ENCODE results near the gene RFPL4A. TPM values are rescaled to one million over a fixed set of nuclear protein-coding genes. Genes with fewer than 3 reads are reported as not detected.
"Not testable (repeated sequence)": the region's sequence is repeated elsewhere in the genome, so short reads cannot be mapped to it uniquely, and the experiment has no call there.

RFPL4A gene
- total RNA-seq = not detected
- long read RNA-seq = 0 reads

- ATAC-seq (ENCODE audit: poor library complexity); DNase-seq; intact Hi-C loops (cut with DNase I): not testable (repeated sequence)
These were observed at the start of gene RFPL4A for GRCh38 chr19:55758797-55759196. Gene RFPL4A (plus strand): TSS chr19:55759097. CDS start chr19:55761801, 2,704 bp downstream.

GRCh38 chr19:55711719-55712118 lies 47.2 kb upstream of the RFPL4A start:
- DNase-seq (no peak), ATAC-seq (ENCODE audit: poor library complexity) (no peak)
- intact Hi-C loops (cut with DNase I) = no loop called here

GRCh38 chr19:55712804-55713631 lies 45.9 kb upstream of the RFPL4A start:
- ATAC-seq (ENCODE audit: poor library complexity) = no peak
- no peak for DNase-seq
- intact Hi-C loops (cut with DNase I) = no loop called here

GRCh38 chr19:55716531-55716930 lies 42.4 kb upstream of the RFPL4A start:
- DNase-seq = no peak
- ATAC-seq (ENCODE audit: poor library complexity) = no peak
- intact Hi-C loops (cut with DNase I) = no loop called here

- intact Hi-C loops (cut with DNase I) = no loop called here
- DNase-seq = no peak
- no peak for ATAC-seq (ENCODE audit: poor library complexity)
These were observed 41.6 kb upstream of the RFPL4A start for GRCh38 chr19:55717251-55717650.

GRCh38 chr19:55717879-55718711 lies 40.8 kb upstream of the RFPL4A start:
- intact Hi-C loops (cut with DNase I); DNase-seq; ATAC-seq (ENCODE audit: poor library complexity): not testable (repeated sequence)

- ATAC-seq (ENCODE audit: poor library complexity) = no peak
- no peak for DNase-seq
- intact Hi-C loops (cut with DNase I) = no loop called here
These were observed 38.6 kb upstream of the RFPL4A start for GRCh38 chr19:55720214-55720746.

GRCh38 chr19:55720801-55721200 lies 38.1 kb upstream of the RFPL4A start:
- DNase-seq (no peak), ATAC-seq (ENCODE audit: poor library complexity) (no peak)
- intact Hi-C loops (cut with DNase I) = no loop called here

- DNase-seq = no peak
- no peak for ATAC-seq (ENCODE audit: poor library complexity)
- intact Hi-C loops (cut with DNase I) = no loop called here
These were observed 35.4 kb upstream of the RFPL4A start for GRCh38 chr19:55723491-55723890.

- ATAC-seq (ENCODE audit: poor library complexity); intact Hi-C loops (cut with DNase I); DNase-seq: not testable (repeated sequence)
These were observed 28.5 kb upstream of the RFPL4A start for GRCh38 chr19:55730378-55730777.

GRCh38 chr19:55738302-55738701 lies 20.6 kb upstream of the RFPL4A start, which contains the start of gene NLRP9:
Gene NLRP9 (minus strand): TSS chr19:55738402. CDS start chr19:55738374, 28 bp downstream.
- ATAC-seq (ENCODE audit: poor library complexity) (no peak), DNase-seq (no peak)
- intact Hi-C loops (cut with DNase I) = no loop called here

GRCh38 chr19:55750715-55751114 lies 8.2 kb upstream of the RFPL4A start:
- DNase-seq (no peak), ATAC-seq (ENCODE audit: poor library complexity) (no peak)
- intact Hi-C loops (cut with DNase I) = no loop called here

GRCh38 chr19:55753401-55753800 lies 5.5 kb upstream of the RFPL4A start:
- no peak for ATAC-seq (ENCODE audit: poor library complexity)
- no peak for DNase-seq
- intact Hi-C loops (cut with DNase I) = no loop called here

- intact Hi-C loops (cut with DNase I); DNase-seq; ATAC-seq (ENCODE audit: poor library complexity): not testable (repeated sequence)
These were observed 2.1 kb upstream of the RFPL4A start for GRCh38 chr19:55756808-55757207.

- DNase-seq (no peak), ATAC-seq (ENCODE audit: poor library complexity) (no peak)
- intact Hi-C loops (cut with DNase I) = no loop called here
These were observed 7.6 kb downstream of the RFPL4A start for GRCh38 chr19:55766466-55766865.

GRCh38 chr19:55768818-55769217 lies 9.9 kb downstream of the RFPL4A start, which contains the start of gene RFPL4AL1:
Gene RFPL4AL1 (plus strand): TSS chr19:55769118. CDS start chr19:55771805, 2,687 bp downstream.
- DNase-seq; intact Hi-C loops (cut with DNase I); ATAC-seq (ENCODE audit: poor library complexity): not testable (repeated sequence)

GRCh38 chr19:55769632-55770031 lies 10.7 kb downstream of the RFPL4A start:
- intact Hi-C loops (cut with DNase I); ATAC-seq (ENCODE audit: poor library complexity); DNase-seq: not testable (repeated sequence)

- no peak for ATAC-seq (ENCODE audit: poor library complexity)
These were observed 18.6 kb downstream of the RFPL4A start for GRCh38 chr19:55777528-55777927.

GRCh38 chr19:55778331-55778730 lies 19.4 kb downstream of the RFPL4A start:
- DNase-seq (no peak), ATAC-seq (ENCODE audit: poor library complexity) (no peak)
- intact Hi-C loops (cut with DNase I) = no loop called here

More at GRCh38 chr19:55777528-55777927, 18.6 kb downstream of the RFPL4A start:
- no peak for DNase-seq
- intact Hi-C loops (cut with DNase I) = no loop called here

Measured in Right ventricle myocardium superior (tissue), 1 donor.